Subcutaneous abdominal adipose tissue (tissue), 5 donors: Measurements from ENCODE around the gene IFTAP.

Source experiments
- H3K27ac ChIP-seq: one replicate; pipeline ENCODE4 v1.7.0; 2013; ENCODE audit warnings: low read depth, mild to moderate bottlenecking, inconsistent platforms, low read length, moderate library complexity
- H3K27me3 ChIP-seq, 5 donors: one replicate each; pipeline ENCODE4 v1.7.0; 2013; ENCODE audit warnings: low read length in 5 of 5, inconsistent platforms in 1 of 5; ENCODE audit not compliant: control insufficient read depth in 5 of 5, insufficient read depth in 4 of 5
- H3K36me3 ChIP-seq, 5 donors: one replicate each; pipeline ENCODE4 v1.7.0; 2013; ENCODE audit warnings: low read length in 5 of 5; ENCODE audit not compliant: control insufficient read depth in 5 of 5, insufficient read depth in 5 of 5
- H3K4me1 ChIP-seq, 5 donors: one replicate each; pipeline ENCODE4 v1.7.0; 2013; ENCODE audit warnings: low read length in 5 of 5, mild to moderate bottlenecking in 3 of 5, moderate library complexity in 1 of 5; ENCODE audit not compliant: control insufficient read depth in 5 of 5, insufficient read depth in 5 of 5
- H3K4me3 ChIP-seq, 5 donors: one replicate each; pipeline ENCODE4 v1.7.0; 2013; ENCODE audit warnings: low read length in 5 of 5, low read depth in 1 of 5
- H3K9ac ChIP-seq, 5 donors: one replicate each; pipeline ENCODE4 v1.7.0; 2013; ENCODE audit warnings: low read length in 5 of 5, mild to moderate bottlenecking in 4 of 5, moderate library complexity in 3 of 5
- H3K9me3 ChIP-seq, 5 donors: one replicate each; pipeline ENCODE4 v1.7.0; 2013; ENCODE audit warnings: low read length in 5 of 5; ENCODE audit not compliant: control insufficient read depth in 5 of 5
- donor health status: healthy.
- donor health status: healthy.
- donor health status: healthy.
- donor health status: healthy.
- donor health status: healthy.

The IFTAP gene

GRCh38 chr11:36684840-36685801, 90.8 kb downstream of the IFTAP start:
- H3K4me3 ChIP-seq: no peak overlapping the region

GRCh38 chr11:36688132-36688531, 93.8 kb downstream of the IFTAP start:
- Histone ChIP-seq H3K27ac (no peak overlapping the region), H3K9ac (no peak overlapping the region), H3K36me3 (no peaks in the 10 kb centered on the region), H3K27me3 (peaks cover 0 to 14% (median 6%) of the 10 kb centered on the region in 5 donors), H3K9me3 (no peaks in the 10 kb centered on the region), H3K4me3 (no peak overlapping the region), H3K4me1 (no peaks in the 10 kb centered on the region)

More at GRCh38 chr11:36684840-36685801, 90.8 kb downstream of the IFTAP start:
- Histone ChIP-seq H3K27ac (no peak overlapping the region), H3K36me3 (no peaks in the 10 kb centered on the region), H3K9ac (no peak overlapping the region), H3K9me3 (no peaks in the 10 kb centered on the region), H3K27me3 (peaks cover 0 to 14% (median 6%) of the 10 kb centered on the region in 5 donors), H3K4me1 (no peaks in the 10 kb centered on the region)

- Histone ChIP-seq H3K27ac (no peak overlapping the region), H3K4me1 (no peaks in the 10 kb centered on the region), H3K9ac (no peak overlapping the region), H3K4me3 (no peak overlapping the region), H3K36me3 (no peaks in the 10 kb centered on the region), H3K9me3 (no peaks in the 10 kb centered on the region), H3K27me3 (peaks cover 0 to 14% (median 6%) of the 10 kb centered on the region in 5 donors)
These were observed 94.4 kb downstream of the IFTAP start for GRCh38 chr11:36688571-36689291.

- Histone ChIP-seq H3K4me1 (no peaks in the 10 kb centered on the region), H3K9me3 (no peaks in the 10 kb centered on the region), H3K9ac (no peak overlapping the region), H3K4me3 (no peak overlapping the region), H3K27ac (no peak overlapping the region), H3K36me3 (no peaks in the 10 kb centered on the region), H3K27me3 (peaks cover 0 to 14% (median 6%) of the 10 kb centered on the region in 5 donors)
These were observed 95.1 kb downstream of the IFTAP start for GRCh38 chr11:36689442-36689841.

GRCh38 chr11:36692704-36693103, 98.4 kb downstream of the IFTAP start:
- Histone ChIP-seq H3K9ac (no peak overlapping the region), H3K27ac (no peak overlapping the region), H3K4me1 (no peaks in the 10 kb centered on the region), H3K36me3 (no peaks in the 10 kb centered on the region), H3K27me3 (peaks cover 0 to 10% (median 5%) of the 10 kb centered on the region in 5 donors), H3K4me3 (no peak overlapping the region), H3K9me3 (no peaks in the 10 kb centered on the region)

GRCh38 chr11:36693139-36693843, 99.0 kb downstream of the IFTAP start:
- H3K9me3 ChIP-seq: no peaks in the 10 kb centered on the region
- no peaks in the 10 kb centered on the region for H3K36me3 ChIP-seq
- H3K4me3 ChIP-seq: no peak overlapping the region
- H3K4me1 ChIP-seq: no peaks in the 10 kb centered on the region
- no peak overlapping the region for H3K9ac ChIP-seq
- no peak overlapping the region for H3K27ac ChIP-seq
- H3K27me3 ChIP-seq: peaks cover 0 to 8% (median 0%) of the 10 kb centered on the region in 5 donors

- Histone ChIP-seq H3K4me3 (no peak overlapping the region), H3K9ac (no peak overlapping the region), H3K9me3 (no peaks in the 10 kb centered on the region), H3K27me3 (no peaks in the 10 kb centered on the region), H3K4me1 (no peaks in the 10 kb centered on the region), H3K27ac (no peak overlapping the region), H3K36me3 (no peaks in the 10 kb centered on the region)
These were observed 100.8 kb downstream of the IFTAP start for GRCh38 chr11:36695111-36695510.

- H3K36me3 ChIP-seq: no peaks in the 10 kb centered on the region
- no peaks in the 10 kb centered on the region for H3K9me3 ChIP-seq
- H3K4me3 ChIP-seq: no peak overlapping the region
- peaks cover 0 to 2% (median 0%) of the 10 kb centered on the region in 5 donors for H3K27me3 ChIP-seq
- no peaks in the 10 kb centered on the region for H3K4me1 ChIP-seq
- no peak overlapping the region for H3K27ac ChIP-seq
- no peak overlapping the region for H3K9ac ChIP-seq
These were observed 101.3 kb downstream of the IFTAP start for GRCh38 chr11:36695571-36695970.

- Histone ChIP-seq H3K4me3 (no peak overlapping the region), H3K9me3 (no peaks in the 10 kb centered on the region), H3K36me3 (no peaks in the 10 kb centered on the region), H3K9ac (no peak overlapping the region), H3K4me1 (no peaks in the 10 kb centered on the region), H3K27me3 (peaks cover 0 to 2% (median 0%) of the 10 kb centered on the region in 5 donors), H3K27ac (no peak overlapping the region)
These were observed 102.2 kb downstream of the IFTAP start for GRCh38 chr11:36696550-36696949.
